Measurements from ENCODE around the gene CLDN15.

DNA sequence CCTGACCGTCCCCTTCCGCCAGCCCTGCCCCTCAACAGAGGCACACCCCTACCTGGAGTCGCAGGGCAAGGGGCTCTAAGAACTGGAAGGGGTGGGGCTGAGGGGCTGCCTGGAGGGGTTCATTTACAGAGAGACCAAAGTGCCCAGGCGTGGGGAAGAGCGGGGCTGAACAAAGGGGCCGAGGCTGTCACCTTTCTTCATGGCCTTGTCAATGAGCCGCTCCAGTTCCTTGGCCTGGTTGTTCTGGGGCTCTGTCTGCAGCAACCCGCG, 2.3 kb upstream of the CLDN15 start:
- TF ChIP-seq JUN (IDR thresholded peaks at IDR 0.05) (no peak), POLR2A (IDR thresholded peaks at IDR 0.05; ENCODE audit: low read length) (no peak), RAD21 (conservative IDR thresholded peaks at IDR 0.05 in 1 of 2, IDR thresholded peaks at IDR 0.05 in 1 of 2) (no peak), E2F6 (IDR thresholded peaks at IDR 0.05; ENCODE audit: borderline replicate concordance, low read depth) (no peak), CBX2 (IDR thresholded peaks at IDR 0.05; ENCODE audit: borderline replicate concordance, low read depth) (no peak), CTCF (IDR thresholded peaks at IDR 0.05) (no peak)
